ENCODE measurements around the gene VWA3B. TPM values are rescaled to one million over a fixed set of nuclear protein-coding genes. Genes with fewer than 3 reads are reported as not detected.
A peak's percentile ranks its signal among the peaks of the same experiment; 100 is the strongest.

VWA3B gene
- total RNA-seq, 2 experiments from 2014 or later, result not detected

GRCh38 chr2:98114643-98115330 is 27.8 kb downstream of the VWA3B start:
- no peak for DNase-seq (ENCODE audit: low spot score)
- no peak overlapping the region for H3K4me3 ChIP-seq (ENCODE audit: low read depth, low read length, poor library complexity, severe bottlenecking)
- H3K4me1 ChIP-seq (ENCODE audit: insufficient read depth, low read length, poor library complexity, severe bottlenecking), result no peaks in the 10 kb centered on the region
- no TSS peak for BruUV-seq (replicated peaks)
- TF ChIP-seq EZH2phosphoT487 (IDR thresholded peaks at IDR 0.05; ENCODE audit: borderline replicate concordance, low read depth, low read length) (no peak), CTCF (conservative IDR thresholded peaks at IDR 0.05; ENCODE audit: low read length) (no peak)
- ChIA-PET POLR2A (interaction anchor here (0.6 kb wide), 1 partner anchor 59 kb away, joined by 4 read pairs; no protein-coding TSS in a partner anchor), CTCF (ENCODE audit: unreplicated experiment) (no interaction called here)
- H3K9me2 ChIP-seq (ENCODE audit: insufficient read depth, low read length), result no peaks in the 10 kb centered on the region
- no peak overlapping the region for H3K27ac ChIP-seq (ENCODE audit: low read depth, low read length, poor library complexity, severe bottlenecking)
- H4K20me1 ChIP-seq (ENCODE audit: insufficient read depth, low read length), result no peaks in the 10 kb centered on the region
- H3K4me2 ChIP-seq (ENCODE audit: low read length), result no peak overlapping the region
- no peak overlapping the region for H2AFZ ChIP-seq (ENCODE audit: low read length)
- intact Hi-C loops (cut with micrococcal nuclease; ENCODE audit: unreplicated experiment), result no loop called here
- H3K79me2 ChIP-seq (ENCODE audit: insufficient read depth, low read depth, low read length), result no peaks in the 10 kb centered on the region
- peaks cover 9% of the 10 kb centered on the region; the same call in 1 of the 2 replicates for H3K9me3 ChIP-seq (ENCODE audit: low read length)
- H3K36me3 ChIP-seq (ENCODE audit: insufficient read depth, low read length), result no peaks in the 10 kb centered on the region

- no peak for TF ChIP-seq EZH2phosphoT487 (IDR thresholded peaks at IDR 0.05; ENCODE audit: borderline replicate concordance, low read depth, low read length)
- Histone ChIP-seq H3K79me2 (ENCODE audit: insufficient read depth, low read depth, low read length) (no peaks in the 10 kb centered on the region), H3K36me3 (ENCODE audit: insufficient read depth, low read length) (no peaks in the 10 kb centered on the region), H3K27ac (ENCODE audit: low read depth, low read length, poor library complexity, severe bottlenecking) (no peak overlapping the region), H3K4me3 (ENCODE audit: low read depth, low read length, poor library complexity, severe bottlenecking) (no peak overlapping the region), H3K9me3 (ENCODE audit: low read length) (no peaks in the 10 kb centered on the region), H4K20me1 (ENCODE audit: insufficient read depth, low read length) (no peaks in the 10 kb centered on the region), H3K4me2 (ENCODE audit: low read length) (no peak overlapping the region), H2AFZ (ENCODE audit: low read length) (no peak overlapping the region), H3K4me1 (ENCODE audit: insufficient read depth, low read length, poor library complexity, severe bottlenecking) (peaks cover 2% of the 10 kb centered on the region), H3K9me2 (ENCODE audit: insufficient read depth, low read length) (no peaks in the 10 kb centered on the region)
- intact Hi-C loops (cut with micrococcal nuclease; ENCODE audit: unreplicated experiment), result no loop called here
- ChIA-PET POLR2A (interaction anchor here (0.6 kb wide), 1 partner anchor 150 kb away, joined by 4 read pairs; no protein-coding TSS in a partner anchor), CTCF (ENCODE audit: unreplicated experiment) (no interaction called here)
- no TSS peak for BruUV-seq (replicated peaks)
- no peak for DNase-seq (ENCODE audit: low spot score)
These were observed 31.2 kb downstream of the VWA3B start for GRCh38 chr2:98118161-98118560.

- no peaks in the 10 kb centered on the region for H3K79me2 ChIP-seq (ENCODE audit: insufficient read depth, low read depth, low read length)
- H3K4me2 ChIP-seq (ENCODE audit: low read length), result no peak overlapping the region
- H3K4me1 ChIP-seq (ENCODE audit: insufficient read depth, low read length, poor library complexity, severe bottlenecking), result peaks cover 9% of the 10 kb centered on the region
- no peak for TF ChIP-seq CTCF (conservative IDR thresholded peaks at IDR 0.05; ENCODE audit: low read length)
- no peak for TF ChIP-seq EZH2phosphoT487 (IDR thresholded peaks at IDR 0.05; ENCODE audit: borderline replicate concordance, low read depth, low read length)
- H3K4me3 ChIP-seq (ENCODE audit: low read depth, low read length, poor library complexity, severe bottlenecking), result no peak overlapping the region
- no TSS peak for BruUV-seq (replicated peaks)
- DNase-seq (ENCODE audit: low spot score), result peak; percentile 7
- ChIA-PET POLR2A (no interaction called here), CTCF (ENCODE audit: unreplicated experiment) (no interaction called here)
- no peak overlapping the region for H2AFZ ChIP-seq (ENCODE audit: low read length)
- H3K36me3 ChIP-seq (ENCODE audit: insufficient read depth, low read length), result no peaks in the 10 kb centered on the region
- H3K9me2 ChIP-seq (ENCODE audit: insufficient read depth, low read length), result no peaks in the 10 kb centered on the region
- H4K20me1 ChIP-seq (ENCODE audit: insufficient read depth, low read length), result no peaks in the 10 kb centered on the region
- intact Hi-C loops (cut with micrococcal nuclease; ENCODE audit: unreplicated experiment), result no loop called here
- no peak overlapping the region for H3K27ac ChIP-seq (ENCODE audit: low read depth, low read length, poor library complexity, severe bottlenecking)
- no peaks in the 10 kb centered on the region for H3K9me3 ChIP-seq (ENCODE audit: low read length)
These were observed 31.9 kb downstream of the VWA3B start for GRCh38 chr2:98118852-98119251.
